HepG2 (cell line): ENCODE measurements around the gene SPCS2. TPM values are rescaled to one million over a fixed set of nuclear protein-coding genes. Genes with fewer than 3 reads are reported as not detected.

Source experiments
- ATAC-seq: fragments of 200-7000 bp; cut with Tn5 transposase; 3 replicates; pipeline ENCODE4 v1.9.1; 2020; ENCODE audit warnings: mild to moderate bottlenecking, moderate library complexity
- BruUV-seq: library from RNA; stranded (reverse); fragments of 400-500 nt; replicated peaks from 2 replicates; lab custom pipeline; 2021; lab: Mats Ljungman, UMichigan
- CTCF ChIA-PET: fragments of 300-600 bp; formaldehyde crosslinking; extraction: SDS; loops from one replicate; lab custom pipeline; 2021; ENCODE audit warnings: low total read pairs, inconsistent platforms, low intra/inter-chr PET ratio; lab: Yijun Ruan, JAX
- POLR2A ChIA-PET: fragments of 350-600 bp; sonication (Branson Sonifier 250); formaldehyde crosslinking; loops from one replicate; lab custom pipeline; 2020; ENCODE audit warnings: antibody characterized with exemption, inconsistent platforms; lab: Yijun Ruan, JAX
- DNase-seq: peaks from one replicate; pipeline ENCODE4 v3.0.0-alpha.2; 2015; ENCODE audit warnings: low spot score
- FAIRE-seq: peaks from 3 replicates; lab custom pipeline; 2011; peaks lifted over from hg19 to GRCh38; lab: Jason Lieb, UNC
- H2AFZ ChIP-seq: one replicate; pipeline ENCODE4 v1.6.1; 2011; ENCODE audit warnings: low read length, inconsistent platforms
- H3K27ac ChIP-seq: fragments of 300-600 bp; 3 replicates; pipeline ENCODE4 v1.8.0; 2011; ENCODE audit warnings: mixed run types, mild to moderate bottlenecking, mixed read lengths, low read length, inconsistent platforms; ENCODE audit not compliant: insufficient read depth; ENCODE audit errors: extremely low read length
- H3K27me3 ChIP-seq, 2 experiments: fragments of 200-600 bp in 1 of 2; 2 replicates in 1 of 2; 3 replicates in 1 of 2; pipeline versions ENCODE4 v1.6.0 to v1.8.0; 2011; ENCODE audit warnings: low read length in 2 of 2, mild to moderate bottlenecking in 2 of 2, moderate library complexity in 2 of 2, inconsistent platforms in 1 of 2; ENCODE audit not compliant: insufficient read depth in 2 of 2, control insufficient read depth in 1 of 2
- H3K36me3 ChIP-seq, 2 experiments: fragments of 200-600 bp in 1 of 2; replicated peaks in 1 of 2; 2 replicates in 1 of 2; 3 replicates in 1 of 2; pipeline versions ENCODE4 v1.5.1 to v1.8.0; 2011; ENCODE audit warnings: low read length in 2 of 2, inconsistent platforms in 1 of 2; ENCODE audit not compliant: insufficient read depth in 2 of 2, control insufficient read depth in 1 of 2
- H3K4me1 ChIP-seq: 2 replicates; pipeline ENCODE4 v1.5.1; 2012; ENCODE audit warnings: low read length, inconsistent platforms; ENCODE audit not compliant: insufficient read depth
- H3K4me2 ChIP-seq: 2 replicates; pipeline ENCODE4 v1.6.0; 2011; ENCODE audit warnings: low read depth, low read length, inconsistent platforms
- H3K4me3 ChIP-seq, 3 experiments: fragments of 200-600 bp in 1 of 3; sonication (generic), shearing (Covaris generic) in 1 of 3; replicated peaks in 1 of 3; 2 replicates each; pipeline ENCODE4 v1.5.1; 2011 to 2016; ENCODE audit warnings: low read length in 3 of 3, inconsistent platforms in 2 of 3, low read depth in 2 of 3, mild to moderate bottlenecking in 2 of 3, control low read depth in 1 of 3, mixed read lengths in 1 of 3; ENCODE audit not compliant: insufficient read depth in 1 of 3
- H3K79me2 ChIP-seq: one replicate; pipeline ENCODE4 v1.6.1; 2011; ENCODE audit warnings: low read length, inconsistent platforms; ENCODE audit not compliant: insufficient read depth
- H3K9ac ChIP-seq: 2 replicates; pipeline ENCODE4 v1.6.0; 2011; ENCODE audit warnings: mild to moderate bottlenecking, low read depth, low read length, inconsistent platforms; ENCODE audit not compliant: insufficient read depth
- H3K9me3 ChIP-seq: 2 replicates; pipeline ENCODE4 v1.5.1; 2012; ENCODE audit warnings: mild to moderate bottlenecking, low read length
- H4K20me1 ChIP-seq: 2 replicates; pipeline ENCODE4 v1.6.0; 2011; ENCODE audit warnings: inconsistent platforms, mild to moderate bottlenecking, low read length, moderate library complexity; ENCODE audit not compliant: insufficient read depth
- EZH2 ChIP-seq: conservative IDR thresholded peaks from 2 replicates; pipeline ENCODE4 v1.6.1; 2012; ENCODE audit warnings: mild to moderate bottlenecking, low read depth, low read length, moderate library complexity
- NR3C1 ChIP-seq: sonication (generic); formaldehyde crosslinking; IDR thresholded peaks from 2 replicates; pipeline ENCODE4 v1.4.0; 2020; ENCODE audit warnings: missing genetic modification reagents
- SALL2 ChIP-seq: sonication (generic); formaldehyde crosslinking; IDR thresholded peaks from 2 replicates; pipeline ENCODE4 v1.8.1; 2023; ENCODE audit warnings: mild to moderate bottlenecking, missing genetic modification reagents, inconsistent platforms
- SNAPC5 ChIP-seq: sonication (generic); formaldehyde crosslinking; IDR thresholded peaks from 2 replicates; pipeline ENCODE4 v1.8.1; 2023; ENCODE audit warnings: mild to moderate bottlenecking, missing genetic modification reagents, borderline replicate concordance
- ZNF574 ChIP-seq: sonication (generic); formaldehyde crosslinking; IDR thresholded peaks from 2 replicates; pipeline ENCODE4 v1.4.0; 2020; ENCODE audit warnings: missing genetic modification reagents
- WGBS: methylation state at CpG from one replicate; pipeline ENCODE4 v1.1.6; 2017; ENCODE audit warnings: low lambda C conversion rate; 5-methylcytosine and 5-hydroxymethylcytosine counted together
- in situ Hi-C: cut with HindIII; loops from 2 replicates; pipeline ENCODE4 v1.10.0; 2017; ENCODE audit warnings: low pct_unique_long_range_greater_than_20kb; ENCODE audit not compliant: extremely low pct_ligation_motif_present
- intact Hi-C: fragments of 100-400 bp; cut with micrococcal nuclease; formaldehyde crosslinking; loops from one replicate; pipeline ENCODE4 v1.10.0; 2022; ENCODE audit not compliant: unreplicated experiment
- polyA plus RNA-seq, 8 experiments: library from polyadenylated mRNA; depleted of rRNA in 3 of 8; stranded (reverse) in 7 of 8; unstranded in 1 of 8; fragments of >200 nt; fragmentation: Illumina TruSeq in 4 of 8; extraction: Trizol in 4 of 8; gene quantifications; 2 replicates each; pipeline versions ENCODE4 v1.2.1 to v1.2.3, GENCODE V29; 2011 to 2016; ENCODE audit warnings: low read depth in 4 of 8, missing spikeins in 1 of 8, mixed read lengths in 1 of 8; ENCODE audit not compliant: insufficient read depth in 1 of 8
- total RNA-seq, 5 experiments: library from RNA; depleted of rRNA; stranded (reverse); fragments of >200 nt; fragmentation: Illumina TruSeq; extraction: Trizol; gene quantifications; 2 replicates each; pipeline ENCODE4 v1.2.3, GENCODE V29; 2016; ENCODE audit warnings: low read depth in 1 of 5
- TF ChIP-seq, protein P1 (sequence below): IDR thresholded peaks from 2 replicates; pipeline ENCODE4 v1.6.1; 2016; ENCODE audit warnings: low read depth, control low read depth

Gene SPCS2
- total and polyA plus RNA-seq, 2 of the 13 experiments (the other 11 are each of a cell fraction or from before 2014, with no cell fraction given) = 87.3 to 142 TPM

- in situ Hi-C loops (loop anchor here (10.0 kb wide), 1 partner anchor 308 kb away; the partner anchor contains the start of gene TPBGL), intact Hi-C loops (no loop called here)
- no peak overlapping the region for H3K9ac ChIP-seq
- ChIA-PET POLR2A (no interaction called here), CTCF (no interaction called here)
- no peaks in the 10 kb centered on the region for H3K79me2 ChIP-seq
- ATAC-seq (no peak), DNase-seq (no peak), FAIRE-seq (no peak)
- H3K27me3 ChIP-seq = no peaks in the 10 kb centered on the region
- H3K36me3 ChIP-seq = peaks cover 12 to 74% of the 10 kb centered on the region in 2 experiments; a peak in 4 of 5 replicates
- no peak overlapping the region for H2AFZ ChIP-seq
- no peak overlapping the region for H3K4me2 ChIP-seq
- no peak overlapping the region for H3K27ac ChIP-seq
- H3K4me1 ChIP-seq = no peaks in the 10 kb centered on the region
- TF ChIP-seq, protein P1, sequence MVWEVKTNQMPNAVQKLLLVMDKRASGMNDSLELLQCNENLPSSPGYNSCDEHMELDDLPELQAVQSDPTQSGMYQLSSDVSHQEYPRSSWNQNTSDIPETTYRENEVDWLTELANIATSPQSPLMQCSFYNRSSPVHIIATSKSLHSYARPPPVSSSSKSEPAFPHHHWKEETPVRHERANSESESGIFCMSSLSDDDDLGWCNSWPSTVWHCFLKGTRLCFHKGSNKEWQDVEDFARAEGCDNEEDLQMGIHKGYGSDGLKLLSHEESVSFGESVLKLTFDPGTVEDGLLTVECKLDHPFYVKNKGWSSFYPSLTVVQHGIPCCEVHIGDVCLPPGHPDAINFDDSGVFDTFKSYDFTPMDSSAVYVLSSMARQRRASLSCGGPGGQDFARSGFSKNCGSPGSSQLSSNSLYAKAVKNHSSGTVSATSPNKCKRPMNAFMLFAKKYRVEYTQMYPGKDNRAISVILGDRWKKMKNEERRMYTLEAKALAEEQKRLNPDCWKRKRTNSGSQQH (CRISPR knock-in tag) = no peak
- TF ChIP-seq SALL2 (CRISPR knock-in tag) (no peak), SNAPC5 (no peak), NR3C1 (CRISPR knock-in tag) (no peak), EZH2 (no peak), ZNF574 (no peak)
- H3K4me3 ChIP-seq = no peak overlapping the region
- WGBS = 89% methylated on average over 5 of the region's 5 CpGs
- no TSS peak for BruUV-seq
- no peaks in the 10 kb centered on the region for H3K9me3 ChIP-seq
- no peaks in the 10 kb centered on the region for H4K20me1 ChIP-seq
These were observed 12.1 kb upstream of the SPCS2 start for GRCh38 chr11:74936976-74937375.
